Measurements from ENCODE around the gene PRMT1. TPM values are rescaled to one million over a fixed set of nuclear protein-coding genes. Genes with fewer than 3 reads are reported as not detected.

The PRMT1 gene
- total and polyA plus RNA-seq, 9 of the 15 experiments (the other 6 are each of a cell fraction or from before 2014, with no cell fraction given) = 13.3 to 464 (median 326) TPM

DNA sequence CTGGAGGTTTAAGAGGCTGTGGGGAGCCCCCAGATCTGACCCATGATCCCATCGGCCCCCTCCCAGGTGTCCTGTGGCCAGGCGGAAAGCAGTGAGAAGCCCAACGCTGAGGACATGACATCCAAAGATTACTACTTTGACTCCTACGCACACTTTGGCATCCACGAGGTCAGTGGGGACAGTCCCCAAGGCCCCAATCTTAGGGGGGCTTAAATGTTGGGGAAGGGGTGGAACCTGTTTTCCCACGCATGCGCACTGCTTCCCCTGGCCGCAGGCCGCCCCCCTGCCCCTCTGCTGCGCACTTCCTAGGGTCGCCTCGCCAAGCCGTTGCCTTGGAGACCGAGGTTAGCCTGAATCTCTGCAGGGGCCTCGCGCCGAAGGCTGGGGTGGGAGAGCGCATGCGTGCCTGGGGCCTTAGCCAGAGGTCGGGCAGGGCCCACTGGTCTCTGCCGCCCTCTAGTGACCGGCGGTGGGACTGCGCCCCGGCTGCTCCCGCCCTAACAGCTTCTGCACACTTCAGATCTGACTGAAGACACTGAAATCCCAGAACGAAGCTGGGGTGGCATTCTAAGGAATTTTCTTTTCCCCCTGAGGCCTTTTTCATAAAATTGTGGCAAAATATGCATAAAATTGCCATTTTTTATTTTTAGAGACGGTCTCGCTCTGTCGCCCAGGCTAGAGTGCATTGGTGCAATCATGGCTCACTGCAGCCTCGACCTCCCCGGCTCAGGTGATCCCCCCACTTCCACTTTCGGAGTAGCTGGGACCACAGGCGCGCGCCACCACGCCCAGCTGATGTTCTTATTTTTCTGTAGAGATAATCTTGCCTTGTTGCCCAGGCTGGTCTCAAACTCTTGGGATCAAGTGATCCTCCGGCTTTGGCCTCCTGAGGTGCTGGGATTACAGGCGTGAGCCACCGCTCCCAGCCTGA, 3.6 kb downstream of the PRMT1 start (continued):
- TF ChIP-seq, protein P1, sequence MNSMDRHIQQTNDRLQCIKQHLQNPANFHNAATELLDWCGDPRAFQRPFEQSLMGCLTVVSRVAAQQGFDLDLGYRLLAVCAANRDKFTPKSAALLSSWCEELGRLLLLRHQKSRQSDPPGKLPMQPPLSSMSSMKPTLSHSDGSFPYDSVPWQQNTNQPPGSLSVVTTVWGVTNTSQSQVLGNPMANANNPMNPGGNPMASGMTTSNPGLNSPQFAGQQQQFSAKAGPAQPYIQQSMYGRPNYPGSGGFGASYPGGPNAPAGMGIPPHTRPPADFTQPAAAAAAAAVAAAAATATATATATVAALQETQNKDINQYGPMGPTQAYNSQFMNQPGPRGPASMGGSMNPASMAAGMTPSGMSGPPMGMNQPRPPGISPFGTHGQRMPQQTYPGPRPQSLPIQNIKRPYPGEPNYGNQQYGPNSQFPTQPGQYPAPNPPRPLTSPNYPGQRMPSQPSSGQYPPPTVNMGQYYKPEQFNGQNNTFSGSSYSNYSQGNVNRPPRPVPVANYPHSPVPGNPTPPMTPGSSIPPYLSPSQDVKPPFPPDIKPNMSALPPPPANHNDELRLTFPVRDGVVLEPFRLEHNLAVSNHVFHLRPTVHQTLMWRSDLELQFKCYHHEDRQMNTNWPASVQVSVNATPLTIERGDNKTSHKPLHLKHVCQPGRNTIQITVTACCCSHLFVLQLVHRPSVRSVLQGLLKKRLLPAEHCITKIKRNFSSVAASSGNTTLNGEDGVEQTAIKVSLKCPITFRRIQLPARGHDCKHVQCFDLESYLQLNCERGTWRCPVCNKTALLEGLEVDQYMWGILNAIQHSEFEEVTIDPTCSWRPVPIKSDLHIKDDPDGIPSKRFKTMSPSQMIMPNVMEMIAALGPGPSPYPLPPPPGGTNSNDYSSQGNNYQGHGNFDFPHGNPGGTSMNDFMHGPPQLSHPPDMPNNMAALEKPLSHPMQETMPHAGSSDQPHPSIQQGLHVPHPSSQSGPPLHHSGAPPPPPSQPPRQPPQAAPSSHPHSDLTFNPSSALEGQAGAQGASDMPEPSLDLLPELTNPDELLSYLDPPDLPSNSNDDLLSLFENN (IDR thresholded peaks at IDR 0.05; ENCODE audit: low read depth in 2 of 2, low read length in 2 of 2) = no peak
- no peak for TF ChIP-seq FOXM1 (IDR thresholded peaks at IDR 0.05; ENCODE audit: low read depth)
- TF ChIP-seq FOXM1 (CRISPR knock-in tag; IDR thresholded peaks at IDR 0.05; ENCODE audit: low read depth) = peak; percentile 65; the same call in 1 of the 2 replicates
- no peak for TF ChIP-seq PRMT5 (CRISPR knock-in tag; IDR thresholded peaks at IDR 0.05)
- TF ChIP-seq TEAD1 (CRISPR knock-in tag; IDR thresholded peaks at IDR 0.05) = peak in 1 of 2 experiments; percentile 65; a peak in 1 of 4 replicates
- TF ChIP-seq CAMTA2 (CRISPR knock-in tag; conservative IDR thresholded peaks at IDR 0.05) = no peak
- TF ChIP-seq, protein P2, sequence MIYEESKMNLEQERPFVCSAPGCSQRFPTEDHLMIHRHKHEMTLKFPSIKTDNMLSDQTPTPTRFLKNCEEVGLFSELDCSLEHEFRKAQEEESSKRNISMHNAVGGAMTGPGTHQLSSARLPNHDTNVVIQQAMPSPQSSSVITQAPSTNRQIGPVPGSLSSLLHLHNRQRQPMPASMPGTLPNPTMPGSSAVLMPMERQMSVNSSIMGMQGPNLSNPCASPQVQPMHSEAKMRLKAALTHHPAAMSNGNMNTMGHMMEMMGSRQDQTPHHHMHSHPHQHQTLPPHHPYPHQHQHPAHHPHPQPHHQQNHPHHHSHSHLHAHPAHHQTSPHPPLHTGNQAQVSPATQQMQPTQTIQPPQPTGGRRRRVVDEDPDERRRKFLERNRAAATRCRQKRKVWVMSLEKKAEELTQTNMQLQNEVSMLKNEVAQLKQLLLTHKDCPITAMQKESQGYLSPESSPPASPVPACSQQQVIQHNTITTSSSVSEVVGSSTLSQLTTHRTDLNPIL (CRISPR knock-in tag; IDR thresholded peaks at IDR 0.05) = no peak
- no peak for TF ChIP-seq BCOR (IDR thresholded peaks at IDR 0.05)
- no peak for TF ChIP-seq TCF3 (CRISPR knock-in tag; IDR thresholded peaks at IDR 0.05)
- TF ChIP-seq MAFG (tag; conservative IDR thresholded peaks at IDR 0.05) = no peak
- TF ChIP-seq, protein P3, sequence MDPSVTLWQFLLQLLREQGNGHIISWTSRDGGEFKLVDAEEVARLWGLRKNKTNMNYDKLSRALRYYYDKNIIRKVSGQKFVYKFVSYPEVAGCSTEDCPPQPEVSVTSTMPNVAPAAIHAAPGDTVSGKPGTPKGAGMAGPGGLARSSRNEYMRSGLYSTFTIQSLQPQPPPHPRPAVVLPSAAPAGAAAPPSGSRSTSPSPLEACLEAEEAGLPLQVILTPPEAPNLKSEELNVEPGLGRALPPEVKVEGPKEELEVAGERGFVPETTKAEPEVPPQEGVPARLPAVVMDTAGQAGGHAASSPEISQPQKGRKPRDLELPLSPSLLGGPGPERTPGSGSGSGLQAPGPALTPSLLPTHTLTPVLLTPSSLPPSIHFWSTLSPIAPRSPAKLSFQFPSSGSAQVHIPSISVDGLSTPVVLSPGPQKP (CRISPR knock-in tag; IDR thresholded peaks at IDR 0.05) = no peak
- TF ChIP-seq HCFC1 (IDR thresholded peaks at IDR 0.05; ENCODE audit: low read depth, low read length) = 0 out of 2 replicates have a peak, but pooled peaks have one; percentile 32
- no peak for TF ChIP-seq XRCC3 (IDR thresholded peaks at IDR 0.05)
- TF ChIP-seq HSF4 (CRISPR knock-in tag; IDR thresholded peaks at IDR 0.05; ENCODE audit: borderline replicate concordance) = no peak
- TF ChIP-seq, protein P4, sequence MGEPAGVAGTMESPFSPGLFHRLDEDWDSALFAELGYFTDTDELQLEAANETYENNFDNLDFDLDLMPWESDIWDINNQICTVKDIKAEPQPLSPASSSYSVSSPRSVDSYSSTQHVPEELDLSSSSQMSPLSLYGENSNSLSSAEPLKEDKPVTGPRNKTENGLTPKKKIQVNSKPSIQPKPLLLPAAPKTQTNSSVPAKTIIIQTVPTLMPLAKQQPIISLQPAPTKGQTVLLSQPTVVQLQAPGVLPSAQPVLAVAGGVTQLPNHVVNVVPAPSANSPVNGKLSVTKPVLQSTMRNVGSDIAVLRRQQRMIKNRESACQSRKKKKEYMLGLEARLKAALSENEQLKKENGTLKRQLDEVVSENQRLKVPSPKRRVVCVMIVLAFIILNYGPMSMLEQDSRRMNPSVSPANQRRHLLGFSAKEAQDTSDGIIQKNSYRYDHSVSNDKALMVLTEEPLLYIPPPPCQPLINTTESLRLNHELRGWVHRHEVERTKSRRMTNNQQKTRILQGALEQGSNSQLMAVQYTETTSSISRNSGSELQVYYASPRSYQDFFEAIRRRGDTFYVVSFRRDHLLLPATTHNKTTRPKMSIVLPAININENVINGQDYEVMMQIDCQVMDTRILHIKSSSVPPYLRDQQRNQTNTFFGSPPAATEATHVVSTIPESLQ (CRISPR knock-in tag; IDR thresholded peaks at IDR 0.05) = 0 out of 2 replicates have a peak, but pooled peaks have one; percentile 30
- TF ChIP-seq ZNF766 (CRISPR knock-in tag; conservative IDR thresholded peaks at IDR 0.05) = peak; percentile 34; the same call in 1 of the 2 replicates
- TF ChIP-seq SMC3 (conservative IDR thresholded peaks at IDR 0.05; ENCODE audit: insufficient read depth, low read depth, low read length) = peak; percentile 82
- TF ChIP-seq, protein P5, sequence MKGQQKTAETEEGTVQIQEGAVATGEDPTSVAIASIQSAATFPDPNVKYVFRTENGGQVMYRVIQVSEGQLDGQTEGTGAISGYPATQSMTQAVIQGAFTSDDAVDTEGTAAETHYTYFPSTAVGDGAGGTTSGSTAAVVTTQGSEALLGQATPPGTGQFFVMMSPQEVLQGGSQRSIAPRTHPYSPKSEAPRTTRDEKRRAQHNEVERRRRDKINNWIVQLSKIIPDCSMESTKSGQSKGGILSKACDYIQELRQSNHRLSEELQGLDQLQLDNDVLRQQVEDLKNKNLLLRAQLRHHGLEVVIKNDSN (CRISPR knock-in tag; IDR thresholded peaks at IDR 0.05) = no peak
- TF ChIP-seq COPS2 (conservative IDR thresholded peaks at IDR 0.05) = no peak
